ENCODE results near the gene SHC2. TPM values are rescaled to one million over a fixed set of nuclear protein-coding genes. Genes with fewer than 3 reads are reported as not detected.
"Not testable (repeated sequence)": the region's sequence is repeated elsewhere in the genome, so short reads cannot be mapped to it uniquely, and the experiment has no call there.

The SHC2 gene
- polyA plus RNA-seq, 1 donor, result 27.7 TPM

- DNase-seq, result no peak
These were observed 8.0 kb downstream of the SHC2 start for GRCh38 chr19:452829-453228.

GRCh38 chr19:450912-451481, 9.8 kb downstream of the SHC2 start:
- not testable (repeated sequence) for DNase-seq

DNA sequence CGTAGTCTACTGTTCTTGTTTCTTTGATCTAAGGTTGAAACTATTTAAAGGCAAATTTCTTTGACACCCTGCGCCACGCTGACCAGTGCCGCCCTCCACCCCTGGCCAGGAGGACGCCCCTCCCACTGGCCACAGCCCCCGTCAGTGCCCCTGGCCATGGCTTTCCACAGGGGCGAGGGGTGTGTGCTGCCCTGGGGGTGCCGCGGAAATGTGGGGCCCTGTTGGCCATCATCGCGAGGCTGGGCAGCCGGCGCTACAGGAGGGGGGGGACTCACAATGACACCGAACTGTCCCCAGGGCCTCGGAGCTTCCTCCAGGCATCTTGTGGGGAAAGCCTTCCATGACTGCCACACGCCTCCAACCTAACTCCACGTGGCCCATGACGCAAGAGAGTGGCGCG, 10.9 kb downstream of the SHC2 start:
- DNase-seq, result no peak

DNA sequence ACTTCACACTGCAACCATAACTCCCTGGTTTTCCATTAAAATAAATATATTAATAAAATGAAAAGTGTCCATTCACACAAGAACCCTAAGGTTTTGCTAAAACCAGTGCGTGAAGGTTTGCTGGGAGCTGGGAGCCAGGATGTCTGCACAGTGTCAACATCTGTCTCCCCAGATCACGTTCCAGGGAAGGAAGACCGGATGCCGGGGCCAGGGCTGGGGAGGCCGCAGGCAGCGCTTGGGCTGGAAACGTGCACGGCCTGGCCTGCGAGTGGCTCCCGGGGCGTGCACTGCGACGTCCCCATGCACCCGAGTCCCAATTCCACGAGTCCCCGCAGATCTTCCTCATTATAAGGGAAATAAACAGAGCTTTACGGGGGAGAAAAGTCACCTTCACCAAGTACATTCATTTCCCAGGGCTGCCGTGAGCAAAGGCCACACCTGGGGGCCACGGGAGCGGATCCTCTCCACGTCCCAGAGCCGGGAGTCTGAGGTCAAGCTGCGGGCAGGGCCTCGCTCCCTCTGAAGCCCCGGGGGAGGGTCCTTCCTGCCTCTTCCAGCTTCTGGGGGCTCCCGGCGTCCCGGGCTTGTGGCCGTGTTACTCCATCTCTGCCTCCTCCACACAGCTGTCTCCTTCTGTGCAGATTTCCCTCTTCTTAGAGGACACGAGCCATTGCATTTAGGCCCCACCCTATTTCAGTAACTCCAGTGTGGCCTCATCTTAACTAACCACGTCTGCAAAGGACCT, 12.8 kb downstream of the SHC2 start:
- DNase-seq, result no peak

DNA sequence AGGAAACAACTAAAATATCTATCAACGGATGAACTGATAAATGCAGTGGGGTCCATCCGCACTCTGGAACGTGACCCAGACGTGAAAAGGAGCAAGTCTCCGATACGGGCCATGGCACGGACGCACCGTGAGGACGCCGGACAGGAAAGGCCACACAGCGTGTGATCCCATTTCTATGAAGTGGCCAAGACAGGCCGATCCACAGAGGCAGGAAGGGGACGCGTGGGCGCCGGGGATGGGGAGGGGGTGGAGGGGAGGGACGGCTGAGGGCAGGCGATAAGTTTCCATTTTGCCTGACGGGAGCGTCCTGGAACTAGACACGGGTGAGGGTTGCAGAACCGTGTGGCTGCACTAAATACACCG, 13.8 kb downstream of the SHC2 start:
- no peak for DNase-seq

DNA sequence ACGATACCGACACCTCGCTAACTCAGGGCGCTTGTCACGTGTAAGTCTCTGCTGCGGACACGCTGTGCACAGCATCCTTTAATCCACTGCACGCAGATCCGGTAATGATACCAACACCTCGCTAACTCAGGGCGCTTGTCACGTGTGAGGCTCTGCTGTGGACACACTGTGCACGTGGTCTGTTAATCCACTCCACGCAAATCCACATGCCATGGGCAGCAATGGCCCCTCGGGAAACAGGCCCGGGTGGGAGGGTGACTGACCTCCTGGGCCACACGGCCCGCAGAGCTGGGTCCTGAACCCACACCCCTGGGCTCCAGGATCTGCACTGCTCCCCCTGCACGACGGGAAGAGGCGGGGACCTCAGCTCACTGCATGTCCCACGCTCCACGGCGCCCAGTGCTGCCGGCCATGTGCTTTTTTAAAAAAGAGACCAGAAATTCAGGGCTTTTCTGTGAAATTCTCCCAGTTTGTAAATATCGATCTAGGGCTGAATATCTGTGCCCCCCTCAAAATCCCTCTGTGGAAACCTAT, 16.1 kb downstream of the SHC2 start:
- DNase-seq, result no peak

- no peak for DNase-seq
These were observed 17.8 kb downstream of the SHC2 start for GRCh38 chr19:443005-443404.

DNA sequence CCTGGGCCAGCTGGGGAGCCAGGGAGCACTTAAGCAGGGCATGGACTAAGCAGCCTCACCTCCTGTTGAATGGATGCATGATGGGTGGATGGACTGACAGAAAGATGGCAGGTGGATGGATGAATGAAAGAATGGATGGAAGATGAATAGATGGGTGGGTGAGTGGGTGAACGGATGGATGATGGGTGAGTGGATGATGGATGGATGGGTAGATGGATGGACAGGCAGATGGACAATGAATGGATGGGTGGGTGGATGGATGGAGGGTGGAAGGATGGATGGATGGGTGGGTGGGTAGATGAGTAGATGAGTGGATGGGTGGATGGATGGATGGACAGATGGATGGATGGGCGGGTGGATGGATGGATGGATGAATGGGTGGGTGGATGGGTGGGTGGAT, 18.7 kb downstream of the SHC2 start:
- DNase-seq, result no peak

DNA sequence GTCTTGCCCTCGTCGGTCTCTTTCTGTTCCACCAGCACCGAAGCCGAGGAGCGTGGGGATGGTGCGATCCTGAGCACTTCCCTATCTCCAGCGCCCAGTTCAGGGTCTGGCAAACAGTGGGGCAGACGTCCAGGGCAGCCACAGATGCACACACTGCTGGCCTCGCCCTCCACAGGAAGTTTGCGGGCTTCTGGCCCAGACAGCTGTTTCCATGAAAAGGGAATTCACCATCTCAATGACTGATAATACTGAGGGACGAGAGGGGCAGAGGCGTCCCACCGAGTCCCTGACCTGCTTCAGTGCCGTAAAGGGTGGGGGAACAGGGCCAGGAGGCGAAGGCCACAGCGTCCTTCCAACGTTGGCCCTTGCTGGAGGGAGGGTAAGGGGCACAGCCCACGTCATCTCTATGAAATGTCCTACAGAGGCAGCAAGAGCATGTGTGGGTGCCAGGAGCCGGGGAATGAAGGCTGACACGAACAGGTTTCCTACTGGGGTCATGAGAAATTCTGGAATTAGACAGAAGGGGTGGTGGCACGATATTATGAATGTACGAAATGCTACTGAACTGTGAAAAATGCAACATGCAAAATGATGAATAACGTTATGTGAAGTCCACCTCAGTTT, 19.5 kb downstream of the SHC2 start:
- no peak for DNase-seq

DNA sequence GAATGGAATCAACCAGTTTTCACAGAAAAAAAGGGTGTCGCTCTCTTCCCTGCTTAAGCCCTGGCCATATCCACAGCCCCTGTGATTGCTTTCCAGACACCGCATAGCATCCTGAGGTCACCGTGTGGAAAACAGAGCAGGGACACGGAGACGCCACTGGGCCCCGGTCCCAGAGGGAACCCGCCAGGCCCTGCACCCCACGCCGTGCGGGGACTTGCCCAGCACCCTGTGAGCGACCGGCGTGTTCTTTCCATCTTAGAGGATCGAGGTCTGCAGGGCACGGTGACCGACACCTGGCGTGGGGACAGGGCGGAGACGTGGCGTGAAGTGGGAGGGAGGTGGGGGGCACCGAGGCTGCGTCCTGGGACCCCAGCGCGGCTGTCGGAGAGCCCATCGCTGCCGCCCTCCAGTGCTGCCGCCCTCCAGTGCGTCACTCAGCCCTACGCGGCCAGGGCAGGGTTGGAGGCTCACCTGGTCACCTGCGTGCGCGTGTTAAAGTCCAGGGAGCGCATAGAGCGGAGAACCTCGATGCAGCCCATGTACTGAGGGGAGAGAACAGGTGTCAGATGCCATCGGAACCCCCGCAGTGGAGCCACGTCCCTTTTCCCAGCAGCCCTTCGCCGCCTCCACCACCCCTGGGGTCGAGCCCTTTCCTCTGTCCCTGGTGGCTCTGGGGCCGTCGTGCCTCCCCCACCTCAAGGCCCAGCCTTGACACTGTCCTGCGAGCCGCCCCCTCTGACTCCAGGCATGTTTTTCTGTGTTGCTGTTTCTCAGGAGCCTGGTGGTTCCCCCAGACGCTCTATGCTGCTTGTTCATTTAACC, 20.2 kb downstream of the SHC2 start:
- no peak for DNase-seq

DNA sequence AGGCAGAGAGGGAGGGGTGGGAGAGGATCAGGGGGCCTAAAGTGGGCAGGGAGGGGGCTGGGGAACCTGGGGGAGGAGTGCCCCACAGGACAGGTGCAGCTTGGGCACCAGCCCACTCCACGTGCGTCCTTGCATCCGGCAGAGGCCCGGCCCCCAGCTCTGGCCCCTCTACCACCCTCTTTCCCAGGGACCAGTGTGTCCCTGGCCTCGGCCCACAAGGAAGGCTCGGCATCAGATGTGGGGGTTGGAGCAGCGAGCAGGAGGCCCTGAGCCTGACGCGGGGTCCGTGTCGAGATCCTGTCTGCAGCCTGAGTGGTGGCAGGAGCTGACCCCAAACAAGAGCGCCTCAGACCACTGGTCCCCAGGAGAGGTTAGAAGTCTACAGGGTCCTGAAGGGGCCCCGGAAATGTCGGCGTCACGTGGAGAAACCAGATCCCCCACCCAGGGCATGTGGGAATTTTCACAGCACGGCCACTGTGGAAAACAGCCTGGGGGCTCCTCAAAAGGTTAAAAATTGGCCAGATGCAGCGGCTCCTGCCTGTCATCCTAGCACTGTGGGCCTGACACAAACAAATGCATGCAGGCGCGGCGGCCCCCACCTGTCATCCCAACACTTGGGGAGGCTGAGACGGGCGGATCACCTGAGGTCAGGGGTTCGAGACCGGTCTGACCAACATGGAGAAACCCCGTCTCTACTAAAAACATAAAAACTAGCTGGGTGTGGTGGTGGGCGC, 21.5 kb downstream of the SHC2 start:
- no peak for DNase-seq

DNA sequence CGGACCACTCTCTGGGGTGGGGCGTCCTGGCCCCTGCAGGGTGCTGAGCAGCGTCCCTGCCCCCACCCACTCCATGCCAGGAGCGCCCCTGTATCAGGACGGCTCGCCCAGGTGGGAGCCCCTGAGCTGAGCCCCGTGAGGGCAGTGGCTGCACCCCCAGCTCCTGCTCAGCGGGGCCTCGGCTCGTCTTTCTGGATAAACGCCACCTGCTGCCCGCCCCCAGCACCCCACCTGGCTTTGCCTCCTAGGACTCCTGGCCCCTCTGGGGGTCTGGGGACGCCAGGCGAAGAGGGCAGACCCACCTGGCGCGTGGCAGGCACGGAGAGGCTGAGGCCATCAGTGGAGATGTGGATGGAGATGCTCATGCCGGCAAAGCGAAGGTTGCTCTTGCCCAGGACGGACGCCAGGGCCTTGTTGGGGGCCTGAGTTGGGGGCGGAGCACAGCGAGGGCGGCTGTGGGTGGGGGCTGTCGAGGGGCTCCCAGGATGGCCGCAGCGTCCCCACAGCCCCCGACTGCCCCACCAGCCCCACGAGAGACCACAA, 22.3 kb downstream of the SHC2 start:
- no peak for DNase-seq

DNA sequence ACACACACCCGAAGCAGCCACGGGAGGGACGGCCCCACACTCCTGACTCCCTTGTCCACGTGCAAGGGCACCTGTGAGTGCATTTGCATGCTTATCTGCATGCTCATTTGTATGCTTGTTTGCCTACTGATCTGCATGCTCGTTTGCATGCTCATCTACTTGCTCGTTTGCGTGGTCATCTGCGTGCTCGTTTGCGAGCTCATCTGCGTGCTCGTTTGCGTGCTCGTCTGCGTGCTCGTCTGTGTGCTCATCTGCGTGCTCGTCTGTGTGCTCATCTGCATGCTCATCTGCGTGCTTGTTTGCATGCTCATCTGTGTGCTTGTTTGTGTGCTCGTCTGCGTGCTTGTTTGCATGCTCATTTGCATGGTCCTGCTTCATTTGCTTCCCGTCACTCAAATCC, 23.8 kb downstream of the SHC2 start:
- no peak for DNase-seq

- no peak for DNase-seq
These were observed 24.4 kb downstream of the SHC2 start for GRCh38 chr19:436413-436950.

GRCh38 chr19:435707-436412, 25.0 kb downstream of the SHC2 start:
- DNase-seq, result peak; percentile 18

- no peak for DNase-seq
These were observed 25.7 kb downstream of the SHC2 start for GRCh38 chr19:435056-435706.

- DNase-seq, result no peak
These were observed 26.5 kb downstream of the SHC2 start for GRCh38 chr19:434152-434960.

DNA sequence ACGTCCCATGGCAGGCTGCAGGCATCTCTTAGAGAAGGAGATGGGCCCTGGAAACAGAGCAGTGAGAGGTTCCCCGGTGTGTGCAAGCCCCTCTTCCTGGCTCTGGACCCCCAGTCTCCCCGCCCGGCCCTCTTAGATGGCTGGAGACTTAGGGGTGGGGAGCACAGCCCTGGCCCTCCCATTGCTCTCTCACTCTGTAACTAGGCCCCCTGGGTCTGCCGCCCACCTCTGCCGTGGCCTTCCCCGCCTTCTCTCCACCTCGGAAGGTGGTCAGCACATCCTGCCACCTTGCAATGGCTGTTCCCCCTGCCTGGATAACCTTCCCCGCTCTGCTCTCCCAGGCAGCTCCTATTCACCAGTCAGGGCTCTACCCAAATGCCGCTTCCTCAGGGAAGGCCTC, 30.1 kb downstream of the SHC2 start:
- DNase-seq, result no peak

DNA sequence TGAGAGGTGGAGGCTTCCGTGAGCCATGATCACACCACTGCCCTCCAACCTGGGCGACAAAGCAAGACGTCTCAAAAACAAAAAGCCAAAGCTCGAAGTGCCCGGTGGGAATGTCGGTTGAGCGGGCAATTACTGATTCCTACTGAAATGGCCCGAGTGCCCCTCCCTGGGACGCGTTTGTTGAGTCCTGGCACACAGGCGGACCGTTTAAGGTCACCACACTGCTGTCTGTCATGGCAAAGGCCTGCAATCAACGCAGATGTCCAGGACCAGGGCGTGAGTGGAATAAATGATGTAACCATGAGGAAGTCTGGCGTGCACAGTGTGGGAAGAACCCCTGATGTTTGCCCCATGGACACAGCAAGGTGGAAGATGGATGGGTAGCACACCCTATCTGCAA, 32.7 kb downstream of the SHC2 start:
- no peak for DNase-seq
